HEK293T (cell line): Measurements from ENCODE around the gene NDUFC2.

Source experiments
- ARNT ChIP-seq: fragments of 450-650 bp; IDR thresholded peaks from 2 replicates; pipeline ENCODE4 v1.6.1; 2017; ENCODE audit warnings: mild to moderate bottlenecking
- BHLHE40 ChIP-seq: fragments of 450-650 bp; IDR thresholded peaks from 2 replicates; pipeline ENCODE4 v1.6.1; 2016; ENCODE audit warnings: mild to moderate bottlenecking, moderate library complexity, borderline replicate concordance
- FOXM1 ChIP-seq: fragments of 450-650 bp; IDR thresholded peaks from 2 replicates; pipeline ENCODE4 v1.6.1; 2017; ENCODE audit warnings: mild to moderate bottlenecking, borderline replicate concordance
- L3MBTL2 ChIP-seq: fragments of 450-650 bp; conservative IDR thresholded peaks from 2 replicates; pipeline ENCODE4 v1.6.1; 2016; ENCODE audit warnings: mild to moderate bottlenecking
- SP1 ChIP-seq: fragments of 450-650 bp; IDR thresholded peaks from 2 replicates; pipeline ENCODE4 v1.6.1; 2017
- SUZ12 ChIP-seq: fragments of 450-650 bp; IDR thresholded peaks from 2 replicates; pipeline ENCODE4 v1.6.1; 2016; ENCODE audit warnings: mild to moderate bottlenecking
- TARDBP ChIP-seq: fragments of 450-650 bp; IDR thresholded peaks from 2 replicates; pipeline ENCODE4 v1.6.1; 2016

DNA sequence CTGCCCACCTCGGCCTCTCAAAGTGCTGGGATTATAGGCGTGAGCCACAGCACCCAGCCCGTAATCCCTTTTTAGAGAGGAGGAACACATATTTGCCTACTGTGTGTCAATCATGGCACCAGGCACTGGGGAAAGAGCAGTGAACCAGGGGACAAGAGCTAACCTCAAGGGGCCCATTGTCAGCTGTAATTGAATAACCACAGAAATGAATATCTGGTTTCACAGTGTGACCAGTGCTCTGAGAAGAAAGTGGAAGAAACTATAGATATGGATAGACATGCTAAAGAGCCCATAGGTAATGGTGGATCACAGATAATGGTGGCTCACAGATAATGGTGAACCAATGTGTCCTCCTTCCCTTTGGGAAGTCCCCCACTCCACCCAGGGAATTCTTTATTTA is 48.0 kb downstream of the NDUFC2 start:
- TF ChIP-seq ARNT: no peak
- no peak for TF ChIP-seq SUZ12
- no peak for TF ChIP-seq FOXM1
- TF ChIP-seq TARDBP: no peak
- TF ChIP-seq SP1: no peak
- no peak for TF ChIP-seq BHLHE40
- no peak for TF ChIP-seq L3MBTL2
